ENCODE data around the gene MYL6B. TPM values are rescaled to one million over a fixed set of nuclear protein-coding genes. Genes with fewer than 3 reads are reported as not detected.

MYL6B gene
- total RNA-seq, 1 donor from 2014 or later: 103 TPM

DNA sequence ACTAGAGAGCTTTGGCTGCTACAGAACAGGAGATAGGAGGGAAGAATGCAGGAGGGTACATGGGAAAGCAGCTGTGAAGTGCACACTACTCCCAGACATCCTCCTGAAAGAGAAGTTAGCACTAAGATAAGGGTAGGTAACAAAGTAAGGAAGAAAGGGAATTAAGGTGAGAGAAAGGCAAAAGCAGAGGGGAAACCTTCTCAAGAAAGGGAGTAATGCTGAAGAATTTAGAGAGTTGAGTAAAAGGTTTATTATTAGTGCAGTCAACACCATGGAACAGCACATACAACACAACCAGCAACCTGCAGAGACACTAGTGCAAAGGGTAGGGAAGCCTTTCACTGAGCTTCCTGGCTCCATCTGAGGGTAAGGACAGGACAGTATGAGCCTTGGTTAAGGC is 51.9 kb downstream of the MYL6B start:
- no peak for DNase-seq (ENCODE audit: extremely low read depth, low read depth, low spot score)

DNA sequence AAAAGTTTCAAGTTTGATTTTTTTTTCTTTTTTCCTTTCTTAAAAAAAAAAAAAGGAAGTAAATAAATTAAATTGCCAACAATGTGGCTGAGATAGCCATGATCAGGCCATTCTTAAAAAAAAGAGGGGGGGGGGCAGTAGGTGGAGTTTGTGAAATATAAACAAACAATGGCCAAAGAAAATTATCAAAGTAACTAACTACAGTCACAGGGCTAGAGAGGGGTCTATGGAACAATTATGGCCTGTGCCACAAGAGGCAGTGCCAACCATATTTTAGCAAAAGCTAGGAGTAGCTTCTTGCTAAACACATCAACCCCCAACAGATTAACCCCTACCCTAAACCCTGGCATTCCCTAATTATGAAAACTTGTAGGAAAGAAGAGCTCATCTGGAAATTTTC is 53.1 kb downstream of the MYL6B start:
- no peak for DNase-seq (ENCODE audit: extremely low read depth, low read depth, low spot score)

DNA sequence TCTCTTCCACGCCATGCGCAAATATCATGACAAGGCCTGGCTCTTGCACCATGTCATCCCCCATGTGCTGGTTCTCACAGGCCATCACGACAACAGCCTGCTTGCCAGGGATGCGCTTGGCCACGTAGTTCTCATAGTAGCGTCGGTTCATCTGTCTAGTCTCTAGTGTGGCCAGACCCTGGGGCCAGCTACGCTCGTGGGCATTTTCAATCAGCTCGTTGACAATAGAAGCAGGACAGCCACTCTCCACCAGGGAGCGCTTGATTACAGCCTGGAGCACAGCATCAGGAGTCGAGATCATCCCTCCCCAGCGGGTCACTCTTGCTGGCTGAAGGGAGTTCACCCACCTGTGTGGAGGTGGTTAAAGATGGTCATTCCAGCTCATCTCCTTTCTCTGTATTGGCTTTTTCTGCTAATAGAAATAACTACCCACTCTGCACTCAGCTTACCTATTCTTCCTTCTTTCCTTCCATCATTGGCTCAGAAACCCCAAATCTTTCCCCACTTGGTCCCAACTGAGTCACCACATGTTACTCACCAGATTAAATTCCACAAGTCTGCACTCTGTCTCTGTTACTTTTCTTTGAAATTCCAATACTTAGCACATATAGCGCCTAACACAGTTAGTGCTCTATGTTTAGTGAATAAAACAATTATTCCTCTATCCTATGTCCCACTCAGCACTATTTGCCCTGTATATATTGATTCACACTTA is 54.2 kb downstream of the MYL6B start:
- no peak for DNase-seq (ENCODE audit: extremely low read depth, low read depth, low spot score)

Other genes with a start within 250 kb of the MYL6B start
- gene PYM1, start 224.7 kb upstream of the MYL6B start, total RNA-seq: 31.8 and 35.8 TPM in 2 replicates
- gene DGKA, start 221.4 kb upstream of the MYL6B start, total RNA-seq: 49.8 and 53.7 TPM in 2 replicates
- 0.58 and 1.1 TPM in 2 replicates for gene PMEL, start 186.5 kb upstream of the MYL6B start, total RNA-seq
- gene CDK2, start 185.8 kb upstream of the MYL6B start, total RNA-seq: 20.2 and 28.4 TPM in 2 replicates
- gene RAB5B, start 178.5 kb upstream of the MYL6B start, total RNA-seq: 76.2 and 88.7 TPM in 2 replicates
- 13.3 and 14.3 TPM in 2 replicates for gene SUOX, start 155.3 kb upstream of the MYL6B start, total RNA-seq
- 1.8 and 4.9 TPM in 2 replicates for gene IKZF4, start 131.5 kb upstream of the MYL6B start, total RNA-seq
- 956 and 971 TPM in 2 replicates for gene RPS26, start 110.7 kb upstream of the MYL6B start, total RNA-seq
- 0.53 TPM in 1 of 2 replicates, not detected in the other for gene ERBB3, start 72.4 kb upstream of the MYL6B start, total RNA-seq
- 113 and 125 TPM in 2 replicates for gene PA2G4, start 48.0 kb upstream of the MYL6B start, total RNA-seq
- 1,895 and 2,713 TPM in 2 replicates for gene RPL41, start 36.0 kb upstream of the MYL6B start, total RNA-seq
- gene ZC3H10, start 34.3 kb upstream of the MYL6B start, total RNA-seq: 3.0 and 4.1 TPM in 2 replicates
- gene ESYT1, start 24.3 kb upstream of the MYL6B start, total RNA-seq: 269 and 275 TPM in 2 replicates
- 2,948 and 3,870 TPM in 2 replicates for gene MYL6, start 5.8 kb downstream of the MYL6B start, total RNA-seq
- gene SMARCC2, start 36.9 kb downstream of the MYL6B start, total RNA-seq: 51.1 and 78.9 TPM in 2 replicates
- gene RNF41, start 69.3 kb downstream of the MYL6B start, total RNA-seq: 40.5 and 41.5 TPM in 2 replicates
- gene NABP2, start 71.8 kb downstream of the MYL6B start, total RNA-seq: 26.7 and 33.5 TPM in 2 replicates
- not detected in 2 replicates for gene SLC39A5, start 77.5 kb downstream of the MYL6B start, total RNA-seq
- gene ANKRD52, start 105.8 kb downstream of the MYL6B start, total RNA-seq: 34.4 and 55.6 TPM in 2 replicates
- gene COQ10A, start 114.4 kb downstream of the MYL6B start, total RNA-seq: 9.2 and 15.9 TPM in 2 replicates
- gene CS, start 147.7 kb downstream of the MYL6B start, total RNA-seq: 146 and 156 TPM in 2 replicates
- 112 and 135 TPM in 2 replicates for gene CNPY2, start 163.4 kb downstream of the MYL6B start, total RNA-seq
- gene PAN2, start 181.4 kb downstream of the MYL6B start, total RNA-seq: 15.6 and 18.4 TPM in 2 replicates
- gene IL23A, start 186.3 kb downstream of the MYL6B start, total RNA-seq: 3.0 TPM in 1 of 2 replicates, not detected in the other
- gene STAT2, start 207.5 kb downstream of the MYL6B start, total RNA-seq: 76.0 and 104 TPM in 2 replicates
- not detected in 2 replicates for gene APOF, start 210.3 kb downstream of the MYL6B start, total RNA-seq